Measurements from ENCODE around the gene TCEAL1.
"Not testable (repeated sequence)": the region's sequence is repeated elsewhere in the genome, so short reads cannot be mapped to it uniquely, and the experiment has no call there.

TCEAL1 gene

GRCh38 chrX:103637604-103638338 is 9.0 kb downstream of the TCEAL1 start:
- no peak overlapping the region for H3K27ac ChIP-seq
- no peak for TF ChIP-seq ZFX (IDR thresholded peaks at IDR 0.05)
- TF ChIP-seq, protein P1, sequence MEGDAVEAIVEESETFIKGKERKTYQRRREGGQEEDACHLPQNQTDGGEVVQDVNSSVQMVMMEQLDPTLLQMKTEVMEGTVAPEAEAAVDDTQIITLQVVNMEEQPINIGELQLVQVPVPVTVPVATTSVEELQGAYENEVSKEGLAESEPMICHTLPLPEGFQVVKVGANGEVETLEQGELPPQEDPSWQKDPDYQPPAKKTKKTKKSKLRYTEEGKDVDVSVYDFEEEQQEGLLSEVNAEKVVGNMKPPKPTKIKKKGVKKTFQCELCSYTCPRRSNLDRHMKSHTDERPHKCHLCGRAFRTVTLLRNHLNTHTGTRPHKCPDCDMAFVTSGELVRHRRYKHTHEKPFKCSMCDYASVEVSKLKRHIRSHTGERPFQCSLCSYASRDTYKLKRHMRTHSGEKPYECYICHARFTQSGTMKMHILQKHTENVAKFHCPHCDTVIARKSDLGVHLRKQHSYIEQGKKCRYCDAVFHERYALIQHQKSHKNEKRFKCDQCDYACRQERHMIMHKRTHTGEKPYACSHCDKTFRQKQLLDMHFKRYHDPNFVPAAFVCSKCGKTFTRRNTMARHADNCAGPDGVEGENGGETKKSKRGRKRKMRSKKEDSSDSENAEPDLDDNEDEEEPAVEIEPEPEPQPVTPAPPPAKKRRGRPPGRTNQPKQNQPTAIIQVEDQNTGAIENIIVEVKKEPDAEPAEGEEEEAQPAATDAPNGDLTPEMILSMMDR (conservative IDR thresholded peaks at IDR 0.05) = no peak

DNA sequence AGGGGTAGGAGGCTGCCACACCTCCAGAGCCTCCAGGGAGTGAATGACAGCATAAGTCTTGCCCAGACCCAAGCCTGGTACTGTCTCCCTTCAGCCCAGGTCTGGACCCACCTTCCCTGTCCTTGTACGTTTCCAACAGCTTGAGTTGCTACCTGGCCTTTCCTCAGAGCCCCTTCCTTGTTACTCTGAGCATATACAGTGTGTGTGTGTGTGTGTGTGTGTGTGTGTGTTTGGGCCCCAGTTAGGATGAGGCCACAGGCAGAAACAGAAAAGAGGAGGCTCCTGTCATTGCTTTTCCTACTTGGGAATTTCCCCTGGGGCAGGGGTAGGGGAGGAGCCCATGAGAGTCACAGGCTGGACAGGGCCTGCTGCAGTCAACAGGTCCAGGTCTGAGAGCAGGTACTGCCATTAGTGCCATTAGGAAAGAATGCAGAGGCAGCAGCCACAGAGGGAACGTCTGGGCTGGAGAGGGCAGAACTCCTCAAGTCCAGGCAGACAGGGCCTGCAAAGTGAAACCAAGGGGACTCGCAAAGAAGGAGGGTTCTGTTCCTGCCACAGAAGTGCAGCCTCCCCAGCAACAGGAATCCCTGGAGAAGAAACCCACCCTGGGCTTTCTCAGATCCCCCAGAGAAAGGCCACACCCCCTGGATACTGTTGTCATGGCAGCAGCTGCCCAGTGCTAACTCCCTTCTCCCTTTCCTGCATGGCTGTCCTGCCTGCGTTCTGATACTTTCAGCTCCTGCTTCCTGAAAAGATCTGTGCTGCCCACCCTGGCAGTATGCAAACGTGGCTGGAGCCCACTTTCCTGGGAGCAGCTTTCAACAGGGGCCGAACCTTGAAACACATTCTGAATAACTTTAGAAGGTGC is 9.9 kb downstream of the TCEAL1 start:
- H3K27ac ChIP-seq = not testable (repeated sequence)

DNA sequence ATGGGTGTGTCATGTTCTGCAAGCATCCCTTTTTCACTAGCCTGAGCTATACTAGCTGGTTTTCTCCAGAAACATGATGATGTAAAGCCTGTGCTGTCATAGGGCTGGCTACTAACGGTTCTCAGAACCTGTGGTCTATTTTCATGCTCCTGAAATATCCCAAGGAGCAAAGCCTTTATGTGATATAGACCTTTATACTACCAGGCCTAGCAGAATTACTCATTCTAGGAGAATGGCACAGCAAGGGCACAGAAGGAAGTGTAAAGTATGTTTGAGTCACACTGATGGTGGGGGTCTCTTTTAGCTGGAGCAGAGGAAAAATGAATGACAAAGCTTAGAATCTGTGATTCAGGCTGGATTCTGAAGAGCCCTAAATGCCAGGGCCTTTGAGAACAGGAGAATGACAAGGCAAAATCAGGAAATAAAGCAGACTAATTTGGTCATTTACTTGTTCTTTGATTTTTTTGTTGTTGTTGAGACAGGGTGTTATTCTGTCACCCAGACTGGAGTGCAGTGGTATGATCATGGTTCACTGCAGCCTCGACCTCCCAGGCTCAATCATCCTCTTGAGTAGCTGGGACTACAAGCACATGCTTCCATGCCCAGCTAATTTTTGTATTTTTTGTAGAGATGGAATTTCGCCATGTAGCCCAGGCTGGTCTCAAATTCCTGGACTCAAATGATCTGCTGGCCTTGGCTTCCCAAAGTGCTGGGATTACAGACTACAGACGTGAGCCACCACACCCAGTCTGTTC is 11.8 kb downstream of the TCEAL1 start:
- H3K27ac ChIP-seq = no peak overlapping the region

GRCh38 chrX:103644125-103644524 is 15.3 kb downstream of the TCEAL1 start:
- no peak overlapping the region for H3K27ac ChIP-seq
- TF ChIP-seq, protein P1 (conservative IDR thresholded peaks at IDR 0.05) = no peak
- TF ChIP-seq ZFX (IDR thresholded peaks at IDR 0.05) = no peak

More for the DNA sequence above, 11.8 kb downstream of the TCEAL1 start:
- TF ChIP-seq, protein P1 (conservative IDR thresholded peaks at IDR 0.05) = no peak
- no peak for TF ChIP-seq ZFX (IDR thresholded peaks at IDR 0.05)

GRCh38 chrX:103647630-103648029 is 18.9 kb downstream of the TCEAL1 start:
- no peak for TF ChIP-seq ZFX (IDR thresholded peaks at IDR 0.05)
- TF ChIP-seq, protein P1 (conservative IDR thresholded peaks at IDR 0.05) = no peak
- no peak overlapping the region for H3K27ac ChIP-seq

GRCh38 chrX:103651151-103651773 is 22.5 kb downstream of the TCEAL1 start:
- TF ChIP-seq, protein P1 (conservative IDR thresholded peaks at IDR 0.05) = no peak
- no peak for TF ChIP-seq ZFX (IDR thresholded peaks at IDR 0.05)
- no peak overlapping the region for H3K27ac ChIP-seq

GRCh38 chrX:103655230-103656000 is 26.6 kb downstream of the TCEAL1 start:
- not testable (repeated sequence) for H3K27ac ChIP-seq

Measured in C4-2B (cell line).